Articular chondrocyte of knee joint (primary cell): Measurements from ENCODE around the gene DDX18. TPM values are rescaled to one million over a fixed set of nuclear protein-coding genes. Genes with fewer than 3 reads are reported as not detected.

Experiments
- total RNA-seq: library from RNA; depleted of rRNA; stranded (reverse); fragments of >200 nt; gene quantifications from 2 replicates; pipeline ENCODE4 v1.2.3, GENCODE V29; 2012

Gene DDX18
- total RNA-seq = 44.8 and 65.3 TPM in 2 replicates

GRCh38 chr2:117814417-117815264 lies at the start of gene DDX18:
TSS of gene DDX18 (plus strand) at chr2:117814691. CDS start at chr2:117814778, 87 bp downstream.

Other genes with a start within 250 kb of the DDX18 start
- gene CCDC93, start 199.4 kb downstream of the DDX18 start, total RNA-seq = 32.0 and 36.1 TPM in 2 replicates